Fibroblast of lung (primary cell): Measurements from ENCODE around the gene WDR26. TPM values are rescaled to one million over a fixed set of nuclear protein-coding genes. Genes with fewer than 3 reads are reported as not detected.
"Not testable (repeated sequence)": the region's sequence is repeated elsewhere in the genome, so short reads cannot be mapped to it uniquely, and the experiment has no call there.

Experiments used
- DNase-seq, 2 donors: peaks; one replicate each; pipeline versions ENCODE4 v3.0.0 to v3.0.0-alpha.2; 2010; ENCODE audit warnings: low read depth in 2 of 2
- H2AFZ ChIP-seq: 2 replicates; pipeline ENCODE4 v1.5.1; 2012; ENCODE audit warnings: low read length, control low read depth, inconsistent platforms
- H3K27ac ChIP-seq: 2 replicates; pipeline ENCODE4 v1.5.1; 2011; ENCODE audit warnings: low read length, control low read depth; ENCODE audit not compliant: insufficient read depth
- H3K27me3 ChIP-seq: 2 replicates; pipeline ENCODE4 v1.5.1; 2011; ENCODE audit warnings: mild to moderate bottlenecking, low read length; ENCODE audit not compliant: control insufficient read depth, insufficient read depth
- H3K36me3 ChIP-seq: 2 replicates; pipeline ENCODE4 v1.5.1; 2011; ENCODE audit warnings: low read length; ENCODE audit not compliant: control insufficient read depth, insufficient read depth
- H3K4me1 ChIP-seq: 2 replicates; pipeline ENCODE4 v1.5.1; 2011; ENCODE audit warnings: low read length; ENCODE audit not compliant: control insufficient read depth, insufficient read depth; ENCODE audit errors: extremely low read depth
- H3K4me2 ChIP-seq: 2 replicates; pipeline ENCODE4 v1.5.1; 2011; ENCODE audit warnings: low read length, control low read depth; ENCODE audit not compliant: insufficient read depth; ENCODE audit errors: extremely low read depth
- H3K4me3 ChIP-seq, 4 experiments: fragments of 200-600 bp in 1 of 4; sonication (generic) in 1 of 4; replicated peaks in 1 of 4; 2 replicates each; pipeline ENCODE4 v1.5.1; 2011 to 2016; ENCODE audit warnings: low read length in 4 of 4, low read depth in 3 of 4, mild to moderate bottlenecking in 3 of 4, control low read depth in 2 of 4, inconsistent platforms in 1 of 4, mixed read lengths in 1 of 4; ENCODE audit not compliant: insufficient read depth in 1 of 4; ENCODE audit errors: control extremely low read depth in 1 of 4
- H3K79me2 ChIP-seq: 2 replicates; pipeline ENCODE4 v1.5.1; 2012; ENCODE audit warnings: mild to moderate bottlenecking, low read length, inconsistent platforms; ENCODE audit not compliant: control insufficient read depth, insufficient read depth
- H3K9ac ChIP-seq: 2 replicates; pipeline ENCODE4 v1.5.1; 2011; ENCODE audit warnings: mild to moderate bottlenecking, low read length, control low read depth; ENCODE audit not compliant: insufficient read depth
- H3K9me3 ChIP-seq: 2 replicates; pipeline ENCODE4 v1.5.1; 2012; ENCODE audit warnings: low read depth, low read length; ENCODE audit not compliant: control insufficient read depth, insufficient read depth
- H4K20me1 ChIP-seq: 2 replicates; pipeline ENCODE4 v1.5.1; 2011; ENCODE audit warnings: low read length; ENCODE audit not compliant: control insufficient read depth, insufficient read depth; ENCODE audit errors: extremely low read depth
- EZH2 ChIP-seq: IDR thresholded peaks from 2 replicates; pipeline ENCODE4 v1.5.1; 2012; ENCODE audit warnings: low read length, control low read depth, mild to moderate bottlenecking; ENCODE audit errors: missing control alignments
- polyA plus RNA-seq, 2 donors: library from polyadenylated mRNA; depleted of rRNA in 1 of 2; stranded (reverse) in 1 of 2; unstranded in 1 of 2; fragments of >200 nt; gene quantifications; 2 replicates each; pipeline ENCODE4 v1.2.1, GENCODE V29; 2011 to 2012; ENCODE audit warnings: missing spikeins in 1 of 2
- total RNA-seq: library from RNA; depleted of rRNA; stranded (reverse); fragments of >200 nt; gene quantifications from 2 replicates; pipeline ENCODE4 v1.2.1, GENCODE V29; 2014
- TF ChIP-seq, protein P1 (sequence below), 2 donors: IDR thresholded peaks in 1 of 2; conservative IDR thresholded peaks in 1 of 2; 1 replicate in 1 of 2; 2 replicates in 1 of 2; pipeline ENCODE4 v1.5.1; 2011 to 2012; ENCODE audit warnings: low read length in 2 of 2, control low read depth in 1 of 2, inconsistent platforms in 1 of 2, low read depth in 1 of 2, mild to moderate bottlenecking in 1 of 2

WDR26 gene
- total and polyA plus RNA-seq, 2 donors (not counting 1 experiment from before 2014, with no cell fraction given), result 70.4 to 83.4 TPM

DNA sequence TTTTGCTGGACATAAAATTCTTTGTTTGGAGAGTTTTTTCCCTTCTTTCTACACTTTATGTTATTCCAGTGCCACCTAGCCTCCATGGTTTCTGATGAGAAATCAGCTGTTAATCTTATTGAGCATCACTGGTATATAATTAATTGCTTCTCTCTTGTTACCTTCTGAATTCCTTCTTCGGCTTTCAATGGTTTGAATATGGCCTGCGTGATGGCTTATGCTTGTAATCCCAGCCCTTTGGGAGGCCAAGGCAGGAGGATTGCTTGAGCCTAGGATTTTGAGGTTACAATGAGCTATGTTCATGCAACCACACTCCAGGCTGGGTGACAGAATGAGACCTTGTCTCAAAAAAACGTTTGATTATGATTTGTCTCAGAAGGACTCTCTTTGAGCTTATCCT is 90.9 kb downstream of the WDR26 start:
- no peaks in the 10 kb centered on the region for H3K9me3 ChIP-seq
- no peak overlapping the region for H3K4me3 ChIP-seq
- peak in 1 of 2 donors; percentile 10 for DNase-seq
- H3K27me3 ChIP-seq, result no peaks in the 10 kb centered on the region
- H3K4me1 ChIP-seq, result no peaks in the 10 kb centered on the region
- H4K20me1 ChIP-seq, result no peaks in the 10 kb centered on the region
- H3K79me2 ChIP-seq, result no peaks in the 10 kb centered on the region
- TF ChIP-seq EZH2, result no peak
- TF ChIP-seq, protein P1, sequence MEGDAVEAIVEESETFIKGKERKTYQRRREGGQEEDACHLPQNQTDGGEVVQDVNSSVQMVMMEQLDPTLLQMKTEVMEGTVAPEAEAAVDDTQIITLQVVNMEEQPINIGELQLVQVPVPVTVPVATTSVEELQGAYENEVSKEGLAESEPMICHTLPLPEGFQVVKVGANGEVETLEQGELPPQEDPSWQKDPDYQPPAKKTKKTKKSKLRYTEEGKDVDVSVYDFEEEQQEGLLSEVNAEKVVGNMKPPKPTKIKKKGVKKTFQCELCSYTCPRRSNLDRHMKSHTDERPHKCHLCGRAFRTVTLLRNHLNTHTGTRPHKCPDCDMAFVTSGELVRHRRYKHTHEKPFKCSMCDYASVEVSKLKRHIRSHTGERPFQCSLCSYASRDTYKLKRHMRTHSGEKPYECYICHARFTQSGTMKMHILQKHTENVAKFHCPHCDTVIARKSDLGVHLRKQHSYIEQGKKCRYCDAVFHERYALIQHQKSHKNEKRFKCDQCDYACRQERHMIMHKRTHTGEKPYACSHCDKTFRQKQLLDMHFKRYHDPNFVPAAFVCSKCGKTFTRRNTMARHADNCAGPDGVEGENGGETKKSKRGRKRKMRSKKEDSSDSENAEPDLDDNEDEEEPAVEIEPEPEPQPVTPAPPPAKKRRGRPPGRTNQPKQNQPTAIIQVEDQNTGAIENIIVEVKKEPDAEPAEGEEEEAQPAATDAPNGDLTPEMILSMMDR (conservative IDR thresholded peaks at IDR 0.05 in 1 of 2, IDR thresholded peaks at IDR 0.05 in 1 of 2; ENCODE audit: low read depth in 1 of 2, low read length in 2 of 2), result no peak
- no peak overlapping the region for H3K9ac ChIP-seq
- H3K27ac ChIP-seq, result no peak overlapping the region
- no peak overlapping the region for H3K4me2 ChIP-seq
- H3K36me3 ChIP-seq, result no peaks in the 10 kb centered on the region
- H2AFZ ChIP-seq, result no peak overlapping the region

DNA sequence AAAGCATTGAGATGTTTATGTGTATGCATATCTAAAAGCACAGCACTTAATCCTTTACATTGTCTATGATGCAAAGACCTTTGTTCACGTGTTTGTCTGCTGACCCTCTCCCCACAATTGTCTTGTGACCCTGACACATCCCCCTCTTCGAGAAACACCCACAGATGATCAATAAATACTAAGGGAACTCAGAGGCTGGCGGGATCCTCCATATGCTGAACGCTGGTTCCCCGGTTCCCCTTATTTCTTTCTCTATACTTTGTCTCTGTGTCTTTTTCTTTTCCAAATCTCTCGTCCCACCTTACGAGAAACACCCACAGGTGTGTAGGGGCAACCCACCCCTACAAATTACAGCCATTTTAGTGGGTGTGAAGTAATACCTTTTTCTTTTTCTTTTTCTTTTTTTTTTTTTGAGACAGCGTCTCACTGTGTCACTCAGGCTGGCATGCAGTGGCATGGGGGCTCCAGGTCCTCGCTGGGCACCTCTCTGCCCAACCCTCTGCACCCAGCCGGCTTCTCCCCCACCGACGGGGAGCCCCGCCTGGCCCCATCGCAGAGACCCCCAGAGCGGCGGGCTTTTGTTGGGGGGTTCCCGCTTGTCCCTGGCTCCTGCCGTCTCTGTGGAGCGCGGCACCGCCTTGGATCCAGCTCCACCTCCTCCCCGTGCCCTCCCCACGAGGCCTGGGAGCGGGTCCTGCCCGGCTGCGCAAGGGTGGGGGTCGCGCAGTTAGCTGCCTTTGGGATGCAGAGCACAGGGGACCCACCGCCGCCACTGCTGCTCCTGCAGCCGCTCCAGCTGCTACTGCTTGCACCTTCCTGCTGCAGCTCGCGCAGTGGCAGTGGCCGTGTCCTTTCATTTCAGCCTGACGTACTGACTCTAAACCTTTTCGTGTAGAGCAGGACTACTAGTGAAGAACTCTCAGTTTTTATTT is 93.9 kb downstream of the WDR26 start:
- peak overlapping the region; percentile 87 for H2AFZ ChIP-seq
- peak overlapping the region; percentile 50 for H3K9ac ChIP-seq
- H3K4me1 ChIP-seq, H3K9me3 ChIP-seq, H3K79me2 ChIP-seq, H3K27me3 ChIP-seq, H3K27ac ChIP-seq, H4K20me1 ChIP-seq, H3K36me3 ChIP-seq: not testable (repeated sequence)
- peak overlapping the region; percentile 43 to 65 (median 56) for H3K4me3 ChIP-seq
- H3K4me2 ChIP-seq, result peak overlapping the region; percentile 93
- DNase-seq, result peak; percentile 3 to 19

DNA sequence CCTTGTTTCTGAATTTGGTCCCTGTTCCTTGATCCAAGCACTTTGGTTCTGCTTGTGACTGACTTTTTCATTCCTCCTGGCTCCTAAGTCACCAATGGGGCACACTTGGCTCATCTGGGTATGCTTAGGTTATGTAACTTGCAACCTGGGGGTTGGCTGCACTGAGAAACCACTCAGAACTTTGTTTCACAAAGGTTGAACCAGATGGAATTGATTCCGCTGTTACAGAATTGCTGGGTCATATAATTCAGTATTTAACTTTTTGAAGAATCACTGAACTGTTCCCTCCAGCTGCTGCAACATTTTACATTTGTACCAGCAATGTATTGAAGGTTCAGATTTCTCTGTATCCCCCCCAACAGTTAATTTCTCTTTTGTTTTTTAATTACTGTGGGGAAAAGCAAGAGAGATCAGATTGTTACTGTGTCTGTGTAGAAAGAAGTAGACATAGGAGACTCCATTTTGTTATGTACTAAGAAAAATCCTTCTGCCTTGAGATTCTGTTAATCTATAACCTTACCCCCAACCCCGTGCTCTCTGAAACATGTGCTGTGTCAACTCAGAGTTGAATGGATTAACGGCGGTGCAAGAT is 95.1 kb downstream of the WDR26 start:
- no peak for DNase-seq
- Histone ChIP-seq H3K36me3 (no peaks in the 10 kb centered on the region), H4K20me1 (no peaks in the 10 kb centered on the region), H3K27ac (no peak overlapping the region), H3K9me3 (no peaks in the 10 kb centered on the region), H3K9ac (no peak overlapping the region), H2AFZ (no peak overlapping the region), H3K27me3 (no peaks in the 10 kb centered on the region), H3K4me1 (no peaks in the 10 kb centered on the region), H3K4me2 (no peak overlapping the region), H3K79me2 (no peaks in the 10 kb centered on the region), H3K4me3 (no peak overlapping the region)
- TF ChIP-seq, protein P1 (conservative IDR thresholded peaks at IDR 0.05 in 1 of 2, IDR thresholded peaks at IDR 0.05 in 1 of 2; ENCODE audit: low read depth in 1 of 2, low read length in 2 of 2), result no peak
- no peak for TF ChIP-seq EZH2
